IMR-90 (cell line): ENCODE measurements around the gene CEACAM21.

Experiments
- BHLHE40 ChIP-seq: fragments of 150-350 bp; IDR thresholded peaks from 2 replicates; pipeline ENCODE4 v1.6.1; 2016; ENCODE audit warnings: mild to moderate bottlenecking, low read depth, low read length
- CEBPB ChIP-seq: IDR thresholded peaks from 2 replicates; pipeline ENCODE4 v1.6.1; 2012; ENCODE audit warnings: low read depth, low read length, improper control_type of control experiment
- CHD1 ChIP-seq: IDR thresholded peaks from 2 replicates; pipeline ENCODE4 v1.6.1; 2012; ENCODE audit warnings: low read depth, low read length, improper control_type of control experiment
- CTCF ChIP-seq: conservative IDR thresholded peaks from 2 replicates; pipeline ENCODE4 v1.5.1; 2012; ENCODE audit warnings: mild to moderate bottlenecking, low read depth, low read length, improper control_type of control experiment
- ELK1 ChIP-seq: fragments of 150-350 bp; IDR thresholded peaks from 2 replicates; pipeline ENCODE4 v1.6.1; 2016; ENCODE audit warnings: low read depth, mild to moderate bottlenecking, low read length, moderate library complexity, borderline replicate concordance
- FOS ChIP-seq: fragments of 150-350 bp; IDR thresholded peaks from 2 replicates; pipeline ENCODE4 v1.6.1; 2016; ENCODE audit warnings: low read depth, low read length
- MAZ ChIP-seq: IDR thresholded peaks from 2 replicates; pipeline ENCODE4 v1.6.1; 2012; ENCODE audit warnings: low read depth, mild to moderate bottlenecking, low read length, improper control_type of control experiment, moderate library complexity, borderline replicate concordance
- MXI1 ChIP-seq: IDR thresholded peaks from 2 replicates; pipeline ENCODE4 v1.6.1; 2012; ENCODE audit warnings: low read depth, mild to moderate bottlenecking, low read length, moderate library complexity, borderline replicate concordance
- POLR2A ChIP-seq: IDR thresholded peaks from 2 replicates; pipeline ENCODE4 v1.6.1; 2012; ENCODE audit warnings: mild to moderate bottlenecking, low read depth, low read length
- RAD21 ChIP-seq: IDR thresholded peaks from 2 replicates; pipeline ENCODE4 v1.6.1; 2012; ENCODE audit warnings: low read length, improper control_type of control experiment
- RCOR1 ChIP-seq: IDR thresholded peaks from 2 replicates; pipeline ENCODE4 v1.6.1; 2012; ENCODE audit warnings: mild to moderate bottlenecking, low read length, improper control_type of control experiment; ENCODE audit not compliant: insufficient replicate concordance
- SMC3 ChIP-seq: fragments of 150-350 bp; IDR thresholded peaks from 2 replicates; pipeline ENCODE4 v1.6.1; 2016; ENCODE audit warnings: low read depth, mild to moderate bottlenecking, antibody characterized with exemption, low read length, moderate library complexity
- USF2 ChIP-seq: fragments of 150-350 bp; IDR thresholded peaks from 2 replicates; pipeline ENCODE4 v1.6.1; 2017; ENCODE audit warnings: mild to moderate bottlenecking, antibody characterized with exemption, low read length, low read depth

GRCh38 chr19:41584931-41585330 lies 9.0 kb downstream of the CEACAM21 start:
- TF ChIP-seq CHD1: no peak
- no peak for TF ChIP-seq CTCF
- no peak for TF ChIP-seq RAD21
- TF ChIP-seq ELK1: no peak
- no peak for TF ChIP-seq POLR2A
- TF ChIP-seq RCOR1: no peak
- TF ChIP-seq USF2: no peak
- TF ChIP-seq BHLHE40: no peak
- no peak for TF ChIP-seq MAZ
- no peak for TF ChIP-seq SMC3
- TF ChIP-seq FOS: no peak
- no peak for TF ChIP-seq MXI1
- TF ChIP-seq CEBPB: no peak
